RWPE1 (cell line): Measurements from ENCODE around the gene DTL.

Experiments used
- CTCF ChIA-PET: fragments of 350-600 bp; sonication (Branson Sonifier 250); formaldehyde crosslinking; extraction: SDS; loops from one replicate; lab custom pipeline; 2021; lab: Yijun Ruan, JAX
- POLR2A ChIA-PET: fragments of 400-600 bp; formaldehyde crosslinking; extraction: SDS; loops from one replicate; lab custom pipeline; 2020; ENCODE audit warnings: antibody characterized with exemption; ENCODE audit not compliant: low non-redundant PET; lab: Yijun Ruan, JAX
- DNase-seq: peaks from one replicate; pipeline ENCODE4 v3.0.0; 2012; ENCODE audit warnings: low spot score
- H3K27ac ChIP-seq: fragments of 450-650 bp; 2 replicates; pipeline ENCODE4 v1.5.1; 2017
- CTCF ChIP-seq: fragments of 450-650 bp; conservative IDR thresholded peaks from 2 replicates; pipeline ENCODE4 v1.5.1; 2017; ENCODE audit warnings: low read depth, mild to moderate bottlenecking

DTL gene

GRCh38 chr1:212078826-212079225 is 43.3 kb downstream of the DTL start:
- no peak for TF ChIP-seq CTCF
- no peak overlapping the region for H3K27ac ChIP-seq
- CTCF ChIA-PET: interaction anchor here (0.6 kb wide), 1 partner anchor 86 kb away, joined by 3 read pairs; no protein-coding TSS in a partner anchor
- no peak for DNase-seq
- POLR2A ChIA-PET: no interaction called here

- no peak for DNase-seq
- H3K27ac ChIP-seq: no peak overlapping the region
- no peak for TF ChIP-seq CTCF
- CTCF ChIA-PET: interaction anchor here (1.4 kb wide), 1 partner anchor 12 kb away, joined by 3 read pairs; no protein-coding TSS in a partner anchor
- POLR2A ChIA-PET: no interaction called here
Measured at GRCh38 chr1:212082765-212083406, 47.3 kb downstream of the DTL start.

GRCh38 chr1:212089560-212090163 is 54.1 kb downstream of the DTL start:
- H3K27ac ChIP-seq: no peak overlapping the region
- CTCF ChIA-PET: no interaction called here
- POLR2A ChIA-PET: no interaction called here
- DNase-seq: no peak
- TF ChIP-seq CTCF: no peak

- no peak for TF ChIP-seq CTCF
- H3K27ac ChIP-seq: no peak overlapping the region
- ChIA-PET POLR2A (no interaction called here), CTCF (interaction anchor here (0.7 kb wide), 1 partner anchor 10 kb away, joined by 3 read pairs; no protein-coding TSS in a partner anchor)
- DNase-seq: no peak
Measured at GRCh38 chr1:212091438-212092121, 56.0 kb downstream of the DTL start.

- DNase-seq: no peak
- ChIA-PET CTCF (interaction anchor here (0.6 kb wide), 1 partner anchor 27 kb away, joined by 3 read pairs; no protein-coding TSS in a partner anchor), POLR2A (no interaction called here)
- no peak for TF ChIP-seq CTCF
- H3K27ac ChIP-seq: no peak overlapping the region
Measured at GRCh38 chr1:212097360-212097759, 61.8 kb downstream of the DTL start.

- CTCF ChIA-PET: no interaction called here
- no peak for TF ChIP-seq CTCF
- no peak for DNase-seq
- POLR2A ChIA-PET: no interaction called here
- H3K27ac ChIP-seq: no peak overlapping the region
Measured at GRCh38 chr1:212098310-212098709, 62.8 kb downstream of the DTL start.
